Sigmoid colon (tissue), 7 donors: ENCODE measurements around the gene S100A7. TPM values are rescaled to one million over a fixed set of nuclear protein-coding genes. Genes with fewer than 3 reads are reported as not detected.

Experiments
- DNase-seq: peaks from one replicate; pipeline ENCODE4 v3.0.0-alpha.2; 2019
- H3K27ac ChIP-seq, 4 donors: fragments of 200-600 bp; sonication (generic); one replicate each; pipeline ENCODE4 v1.5.1; 2016 to 2019; ENCODE audit warnings: mild to moderate bottlenecking in 1 of 4
- H3K27me3 ChIP-seq, 3 donors: fragments of 200-600 bp; sonication (generic); one replicate each; pipeline ENCODE4 v1.5.1; 2019; ENCODE audit warnings: mild to moderate bottlenecking in 1 of 3
- H3K36me3 ChIP-seq, 4 donors: fragments of 200-600 bp; sonication (generic); one replicate each; pipeline ENCODE4 v1.5.1; 2016 to 2019
- H3K4me1 ChIP-seq, 4 donors: fragments of 200-600 bp; sonication (generic); one replicate each; pipeline ENCODE4 v1.5.1; 2017 to 2019
- H3K4me3 ChIP-seq, 4 donors: fragments of 200-600 bp; sonication (generic); one replicate each; pipeline ENCODE4 v1.5.1; 2017 to 2019; ENCODE audit warnings: mild to moderate bottlenecking in 2 of 4, moderate library complexity in 1 of 4
- H3K9me3 ChIP-seq, 4 donors: fragments of 200-600 bp in 3 of 4; sonication (generic) in 3 of 4; one replicate each; pipeline versions ENCODE4 v1.5.1 to v1.6.1; 2013 to 2019
- CTCF ChIP-seq, 4 experiments: fragments of 450-650 bp in 3 of 4; fragments of 200-600 bp in 1 of 4; IDR thresholded peaks; one replicate each; pipeline ENCODE4 v1.5.1; 2016 to 2019; ENCODE audit warnings: antibody characterized with exemption in 4 of 4, mild to moderate bottlenecking in 3 of 4, moderate library complexity in 2 of 4
- EP300 ChIP-seq, 4 donors: sonication (generic); formaldehyde crosslinking; IDR thresholded peaks; one replicate each; pipeline ENCODE4 v1.6.1; 2017; ENCODE audit warnings: antibody characterized with exemption in 4 of 4
- POLR2A ChIP-seq, 2 donors: fragments of 450-650 bp; IDR thresholded peaks; one replicate each; pipeline ENCODE4 v1.6.1; 2016; ENCODE audit warnings: antibody characterized with exemption in 2 of 2, mild to moderate bottlenecking in 2 of 2, moderate library complexity in 2 of 2
- POLR2AphosphoS5 ChIP-seq, 4 donors: sonication (generic); formaldehyde crosslinking; IDR thresholded peaks; one replicate each; pipeline ENCODE4 v1.6.1; 2017; ENCODE audit warnings: antibody characterized with exemption in 4 of 4
- WGBS, 2 donors: extraction: QIAGEN DNeasy Blood & Tissue Kit; methylation state at CpG; one replicate each; pipeline ENCODE4 v1.1.7; 2013; 5-methylcytosine and 5-hydroxymethylcytosine counted together
- intact Hi-C: fragments of 100-400 bp; cut with DNase I; formaldehyde crosslinking; loops from one replicate; pipeline ENCODE4 v1.15.1; 2023
- polyA plus RNA-seq, 3 donors: library from polyadenylated mRNA; stranded (reverse); fragments of 200-250 nt; gene quantifications; one replicate each; pipeline ENCODE4 v1.2.3, GENCODE V29; 2013
- total RNA-seq, 4 donors: library from RNA; depleted of rRNA; stranded (reverse); fragments of >200 nt; gene quantifications; one replicate each; pipeline ENCODE4 v1.1.0, GENCODE V29; 2016
- donor health status: healthy with polysubstance abuse.
- donor health status: Bipolar disorder and iron deficiency.
- donor health status: healthy.

The S100A7 gene
- not detected for total RNA-seq
- polyA plus RNA-seq: not detected

- Histone ChIP-seq H3K27ac (no peak within 1 kb of the TSS), H3K9me3 (no peaks in the 10 kb centered on the region), H3K27me3 (peaks cover 0 to 2% (median 0%) of the 10 kb centered on the region in 3 donors), H3K36me3 (no peaks in the 10 kb centered on the region), H3K4me3 (no peak within 1 kb of the TSS), H3K4me1 (no peaks in the 10 kb centered on the region)
- WGBS, 2 donors: 81% methylated on average over 4 of the region's 4 CpGs
- TF ChIP-seq CTCF (IDR thresholded peaks at IDR 0.05) (no peak), EP300 (IDR thresholded peaks at IDR 0.05) (no peak), POLR2A (IDR thresholded peaks at IDR 0.05) (no peak), POLR2AphosphoS5 (IDR thresholded peaks at IDR 0.05) (no peak)
- no peak for DNase-seq
- intact Hi-C loops: loop anchor here (5.0 kb wide), 1 partner anchor 37 kb away; no protein-coding TSS in a partner anchor
These were observed at the start of gene S100A7 for GRCh38 chr1:153460551-153460950. Gene S100A7 (minus strand): TSS chr1:153460651. CDS start chr1:153459013, 1,638 bp downstream.

- intact Hi-C loops: loop anchor here (2.0 to 5.0 kb wide), 3 partner anchors 23 to 242 kb away; partner anchors contain the start of gene S100A14
- WGBS, 2 donors: 29 to 73% methylated on average over 4 of the region's 4 CpGs
- H3K9me3 ChIP-seq: no peaks in the 10 kb centered on the region
- peaks cover 0 to 39% (median 32%) of the 10 kb centered on the region in 4 donors for H3K4me1 ChIP-seq
- H3K36me3 ChIP-seq: no peaks in the 10 kb centered on the region
- TF ChIP-seq POLR2AphosphoS5 (IDR thresholded peaks at IDR 0.05): no peak
- peak in 3 of 4 experiments; percentile 20 to 46 (median 42) for TF ChIP-seq CTCF (IDR thresholded peaks at IDR 0.05)
- H3K27ac ChIP-seq: no peak overlapping the region
- no peak overlapping the region for H3K4me3 ChIP-seq
- DNase-seq: no peak
- no peaks in the 10 kb centered on the region for H3K27me3 ChIP-seq
These were observed 49.4 kb upstream of the S100A7 start for GRCh38 chr1:153509729-153510354.

DNA sequence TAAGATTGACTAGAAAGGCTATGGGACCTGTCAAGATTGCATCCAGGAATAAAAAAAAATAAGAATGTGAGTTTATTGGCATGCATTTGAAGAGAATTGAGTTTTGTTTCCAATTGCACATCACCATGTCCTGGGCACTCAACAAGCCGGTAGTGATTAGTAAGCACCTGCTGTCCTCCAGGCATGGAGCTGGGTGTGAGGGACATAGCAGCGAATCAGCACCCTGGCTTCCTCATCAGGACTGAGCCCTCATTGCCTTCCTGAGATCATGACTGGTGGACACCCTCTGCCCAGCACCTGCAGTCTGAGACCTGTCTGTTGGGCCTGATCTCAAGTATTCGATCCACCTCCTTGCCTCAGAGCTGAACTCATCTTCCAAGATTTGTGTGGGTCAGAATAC lies 48.6 kb upstream of the S100A7 start:
- TF ChIP-seq EP300 (IDR thresholded peaks at IDR 0.05) (no peak), POLR2AphosphoS5 (IDR thresholded peaks at IDR 0.05) (no peak), CTCF (IDR thresholded peaks at IDR 0.05) (no peak), POLR2A (IDR thresholded peaks at IDR 0.05) (no peak)
- WGBS, 2 donors: 93 to 96% methylated on average over 3 of the region's 3 CpGs
- no peaks in the 10 kb centered on the region for H3K9me3 ChIP-seq
- DNase-seq: no peak
- intact Hi-C loops: no loop called here
- no peak overlapping the region for H3K27ac ChIP-seq
- H3K27me3 ChIP-seq: no peaks in the 10 kb centered on the region
- no peak overlapping the region for H3K4me3 ChIP-seq
- peaks cover 0 to 39% (median 32%) of the 10 kb centered on the region in 4 donors for H3K4me1 ChIP-seq
- H3K36me3 ChIP-seq: no peaks in the 10 kb centered on the region

DNA sequence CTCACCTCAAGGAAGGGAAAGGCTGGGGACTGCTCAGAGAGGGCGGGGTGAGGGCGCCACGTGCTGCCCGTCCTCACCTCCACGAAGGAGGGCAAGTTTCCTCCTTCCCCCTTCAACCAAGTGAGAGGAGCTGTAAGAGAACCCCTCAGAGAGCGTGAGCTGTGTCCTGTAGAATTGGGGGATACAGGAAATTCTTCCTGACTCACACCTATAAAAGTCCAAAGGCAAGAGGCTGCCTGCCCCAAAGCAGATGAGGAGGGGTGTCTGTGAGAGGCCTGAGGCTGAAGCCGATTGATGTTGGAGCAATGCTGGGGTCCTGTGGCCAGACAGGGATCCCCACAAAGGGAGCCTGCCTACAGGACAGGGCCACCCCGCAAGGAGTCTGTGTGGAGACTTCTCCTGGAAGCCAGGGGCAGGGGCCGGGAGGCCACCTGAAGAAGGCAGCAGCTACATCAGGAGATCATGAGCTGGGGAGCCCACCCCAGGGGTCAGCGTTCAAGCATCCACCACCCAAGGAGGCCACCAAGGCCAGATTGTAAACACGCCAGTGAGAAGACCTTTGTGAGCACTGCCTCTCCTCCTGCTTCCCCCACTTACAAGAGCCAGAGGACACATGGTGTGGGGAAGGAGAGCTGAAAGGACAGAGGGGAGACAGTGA lies 47.6 kb upstream of the S100A7 start:
- Histone ChIP-seq H3K27ac (peak overlapping the region; percentile 75 to 90 (median 81)), H3K9me3 (no peaks in the 10 kb centered on the region), H3K4me1 (peaks cover 0 to 39% (median 32%) of the 10 kb centered on the region in 4 donors), H3K36me3 (no peaks in the 10 kb centered on the region), H3K4me3 (no peak overlapping the region), H3K27me3 (no peaks in the 10 kb centered on the region)
- TF ChIP-seq POLR2A (IDR thresholded peaks at IDR 0.05) (no peak), POLR2AphosphoS5 (IDR thresholded peaks at IDR 0.05) (no peak), EP300 (IDR thresholded peaks at IDR 0.05) (no peak), CTCF (IDR thresholded peaks at IDR 0.05) (no peak)
- no peak for DNase-seq
- intact Hi-C loops: no loop called here
- 76 to 86% methylated on average over 11 of the region's 11 CpGs for WGBS, 2 donors
